Central memory CD8-positive, alpha-beta T cell (primary cell): ENCODE results near the gene MINDY3.

Experiments
- ATAC-seq: fragments of 150-1000 bp; cut with Tn5 transposase; replicated peaks from 2 replicates; pipeline ENCODE4 v1.10.0; 2022; ENCODE audit warnings: mild to moderate bottlenecking, moderate FRiP score, moderate number of reproducible peaks; ENCODE audit not compliant: poor library complexity, severe bottlenecking; ENCODE audit errors: extremely low read depth
- DNase-seq, 2 donors: peaks; one replicate each; pipeline ENCODE4 v3.0.0; 2021; ENCODE audit warnings: low spot score in 2 of 2
- H3K27ac Mint-ChIP-seq: one replicate; pipeline ENCODE4 v1.8.0; 2022; ENCODE audit warnings: low read depth, mild to moderate bottlenecking, moderate library complexity, mixed read lengths
- H3K27me3 Mint-ChIP-seq: one replicate; pipeline ENCODE4 v1.8.0; 2022; ENCODE audit warnings: mixed read lengths
- H3K36me3 Mint-ChIP-seq: one replicate; pipeline ENCODE4 v1.8.0; 2022; ENCODE audit warnings: mild to moderate bottlenecking, moderate library complexity, mixed read lengths; ENCODE audit not compliant: insufficient read depth
- H3K4me1 Mint-ChIP-seq: one replicate; pipeline ENCODE4 v1.8.0; 2022; ENCODE audit warnings: mixed read lengths
- H3K4me3 Mint-ChIP-seq: one replicate; pipeline ENCODE4 v1.8.0; 2022; ENCODE audit warnings: mild to moderate bottlenecking, moderate library complexity, mixed read lengths
- H3K9me3 Mint-ChIP-seq: one replicate; pipeline ENCODE4 v1.8.0; 2022; ENCODE audit warnings: mixed read lengths

Gene MINDY3

DNA sequence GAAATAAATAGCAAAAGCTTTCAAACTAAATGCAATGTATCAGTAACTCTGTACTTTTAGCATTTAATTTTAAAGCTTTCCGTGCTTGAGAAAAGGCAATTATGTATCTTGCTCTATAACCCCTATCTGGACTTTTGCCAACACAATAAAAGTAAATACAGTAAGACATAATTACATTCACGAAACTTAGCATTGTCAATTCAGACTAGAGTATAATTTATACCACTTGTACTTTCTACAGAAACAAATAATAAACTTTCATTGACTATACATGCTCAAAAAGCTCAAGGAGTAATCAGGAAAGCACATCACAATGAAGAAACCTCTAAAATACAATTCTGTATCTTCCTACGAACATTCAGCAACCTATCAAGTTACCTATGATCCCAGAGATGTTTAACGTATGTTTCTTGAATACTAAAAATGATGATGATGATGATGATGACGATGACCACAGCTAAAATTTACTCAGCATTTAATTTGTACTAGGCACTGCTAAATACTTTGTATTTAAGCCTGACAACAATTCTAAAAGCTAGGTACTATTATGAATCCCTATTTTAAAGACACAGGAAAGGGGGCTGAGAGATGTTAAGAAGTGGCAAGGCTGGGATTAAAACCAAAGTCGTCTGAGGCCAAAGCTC is 44.9 kb downstream of the MINDY3 start:
- Mint-ChIP-seq H3K36me3 (peaks cover 20% of the 10 kb centered on the region), H3K9me3 (no peaks in the 10 kb centered on the region), H3K27me3 (no peaks in the 10 kb centered on the region), H3K4me1 (peaks cover 12% of the 10 kb centered on the region), H3K27ac (no peak overlapping the region), H3K4me3 (no peak overlapping the region)
- DNase-seq (no peak), ATAC-seq (no peak)

DNA sequence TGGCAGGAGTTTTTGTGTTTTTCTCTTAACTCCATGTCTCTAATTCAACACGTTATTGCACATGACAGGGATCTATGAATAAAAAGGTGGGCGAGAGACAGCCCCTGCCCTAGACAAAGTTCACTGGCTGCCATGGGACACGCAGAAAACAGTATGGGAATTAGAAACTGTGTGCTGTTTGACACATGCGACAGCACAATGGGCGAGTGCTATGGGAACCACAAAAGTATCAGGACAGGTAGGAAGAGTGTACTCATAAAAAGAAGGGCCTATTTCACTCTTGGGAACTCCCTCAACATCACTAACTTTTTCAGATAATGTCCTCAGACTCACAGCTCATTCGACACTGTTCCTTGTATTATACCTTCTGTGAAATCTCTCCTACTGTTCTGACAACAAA is 45.7 kb downstream of the MINDY3 start:
- DNase-seq (no peak), ATAC-seq (no peak)
- Mint-ChIP-seq H3K27me3 (no peaks in the 10 kb centered on the region), H3K27ac (no peak overlapping the region), H3K4me3 (no peak overlapping the region), H3K4me1 (peaks cover 12% of the 10 kb centered on the region), H3K36me3 (peaks cover 20% of the 10 kb centered on the region), H3K9me3 (no peaks in the 10 kb centered on the region)

DNA sequence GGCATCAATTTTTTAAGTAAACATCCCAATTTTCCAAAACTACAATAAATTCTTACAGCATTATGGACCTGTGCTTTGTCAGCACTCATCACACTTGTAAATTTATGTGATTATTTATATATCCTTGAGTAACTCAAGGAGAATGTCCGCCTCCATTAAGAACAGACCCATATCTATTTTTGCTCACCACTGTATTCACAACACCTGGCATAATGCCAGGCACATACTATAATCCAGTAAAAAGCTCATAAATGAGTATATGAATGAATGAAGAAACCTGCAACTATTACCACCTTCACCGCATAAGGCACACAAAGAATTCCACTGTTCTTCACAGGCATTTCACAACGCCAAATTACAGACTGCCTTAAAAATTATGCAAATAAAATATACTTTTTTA is 46.9 kb downstream of the MINDY3 start:
- ATAC-seq (no peak), DNase-seq (no peak)
- Mint-ChIP-seq H3K27me3 (no peaks in the 10 kb centered on the region), H3K4me1 (peaks cover 8% of the 10 kb centered on the region), H3K27ac (no peak overlapping the region), H3K4me3 (no peak overlapping the region), H3K36me3 (peaks cover 17% of the 10 kb centered on the region), H3K9me3 (no peaks in the 10 kb centered on the region)

DNA sequence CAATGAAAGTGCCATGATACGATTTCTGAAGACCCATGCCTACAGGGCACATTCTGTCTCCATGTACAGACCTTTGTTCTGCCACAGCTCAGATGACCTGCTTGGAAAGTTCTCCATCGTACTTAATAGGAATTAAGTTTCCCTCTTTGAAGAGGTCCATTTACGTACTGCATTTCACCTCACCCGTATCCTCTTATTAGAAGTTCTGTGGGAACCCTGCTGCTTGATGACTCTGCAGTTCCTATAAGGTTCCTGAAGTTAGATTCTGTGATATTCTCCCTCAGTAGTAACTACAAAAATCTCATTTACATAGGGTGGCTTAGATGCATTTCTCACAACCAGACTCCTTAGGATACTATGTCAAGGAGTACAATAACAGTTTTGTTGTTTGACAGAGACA is 50.9 kb downstream of the MINDY3 start:
- no peaks in the 10 kb centered on the region for H3K9me3 Mint-ChIP-seq
- H3K4me3 Mint-ChIP-seq, result no peak overlapping the region
- no peak for ATAC-seq
- H3K27me3 Mint-ChIP-seq, result no peaks in the 10 kb centered on the region
- no peak for DNase-seq
- H3K4me1 Mint-ChIP-seq, result no peaks in the 10 kb centered on the region
- H3K27ac Mint-ChIP-seq, result no peak overlapping the region
- H3K36me3 Mint-ChIP-seq, result peaks cover 10% of the 10 kb centered on the region

DNA sequence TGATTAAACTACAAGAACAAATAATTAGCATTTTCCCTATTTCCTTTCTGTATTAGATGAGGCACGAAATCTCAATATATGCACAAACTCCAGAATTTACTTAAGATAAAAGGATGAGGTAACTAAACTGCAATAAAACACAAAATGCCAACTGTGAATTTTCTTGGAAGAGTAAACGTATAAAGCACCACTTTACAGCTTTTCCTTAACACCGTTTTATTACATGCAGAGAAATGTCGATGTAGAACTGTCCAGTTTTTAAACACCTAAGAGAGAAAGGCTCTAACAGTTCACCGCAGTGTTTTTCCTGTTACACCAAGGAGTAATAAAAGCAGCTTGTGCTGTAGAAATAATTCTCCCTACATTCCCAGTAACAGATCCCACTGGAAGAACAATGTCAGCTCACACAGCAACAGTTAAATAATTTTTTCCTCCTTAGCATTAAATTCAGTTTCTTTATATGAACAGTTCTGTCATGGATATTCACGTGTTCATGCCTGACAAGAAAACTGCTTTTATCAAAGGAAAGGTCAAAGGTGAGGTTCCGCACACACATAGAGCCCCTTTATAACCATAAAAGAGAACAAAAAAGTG is 52.0 kb downstream of the MINDY3 start:
- Mint-ChIP-seq H3K27me3 (no peaks in the 10 kb centered on the region), H3K4me3 (no peak overlapping the region), H3K9me3 (no peaks in the 10 kb centered on the region), H3K36me3 (peaks cover 8% of the 10 kb centered on the region), H3K27ac (no peak overlapping the region), H3K4me1 (no peaks in the 10 kb centered on the region)
- no peak for DNase-seq
- ATAC-seq, result no peak

GRCh38 chr10:15805395-15806058 is 54.8 kb downstream of the MINDY3 start:
- H3K27ac Mint-ChIP-seq, result no peak overlapping the region

DNA sequence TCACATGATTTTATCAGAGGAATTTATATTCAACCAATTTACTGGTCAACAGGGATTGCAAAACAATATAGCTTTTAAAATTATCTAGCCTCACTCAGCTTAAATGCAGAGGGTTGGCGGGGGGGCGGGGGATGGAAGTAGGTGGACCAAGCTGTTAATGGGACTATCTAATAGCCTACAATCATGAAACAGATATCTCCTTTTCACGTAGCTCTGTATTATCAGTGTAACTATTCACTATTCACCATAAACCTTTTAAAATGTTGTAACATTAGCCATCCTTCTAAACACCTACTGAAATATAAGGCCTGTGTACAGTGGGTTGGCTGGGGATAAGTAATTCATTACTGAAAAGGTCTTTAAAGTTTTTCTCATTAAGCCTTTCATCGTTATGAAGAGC is 56.2 kb downstream of the MINDY3 start:
- ATAC-seq (no peak), DNase-seq (no peak)
- Mint-ChIP-seq H3K27me3 (no peaks in the 10 kb centered on the region), H3K36me3 (peaks cover 10% of the 10 kb centered on the region), H3K4me1 (peaks cover 26% of the 10 kb centered on the region), H3K27ac (peak overlapping the region; percentile 24), H3K9me3 (no peaks in the 10 kb centered on the region), H3K4me3 (no peak overlapping the region)

More at GRCh38 chr10:15805395-15806058, 54.8 kb downstream of the MINDY3 start:
- Mint-ChIP-seq H3K4me1 (peaks cover 18% of the 10 kb centered on the region), H3K4me3 (no peak overlapping the region), H3K36me3 (peaks cover 11% of the 10 kb centered on the region), H3K27me3 (no peaks in the 10 kb centered on the region), H3K9me3 (no peaks in the 10 kb centered on the region)
- DNase-seq (no peak), ATAC-seq (no peak)

DNA sequence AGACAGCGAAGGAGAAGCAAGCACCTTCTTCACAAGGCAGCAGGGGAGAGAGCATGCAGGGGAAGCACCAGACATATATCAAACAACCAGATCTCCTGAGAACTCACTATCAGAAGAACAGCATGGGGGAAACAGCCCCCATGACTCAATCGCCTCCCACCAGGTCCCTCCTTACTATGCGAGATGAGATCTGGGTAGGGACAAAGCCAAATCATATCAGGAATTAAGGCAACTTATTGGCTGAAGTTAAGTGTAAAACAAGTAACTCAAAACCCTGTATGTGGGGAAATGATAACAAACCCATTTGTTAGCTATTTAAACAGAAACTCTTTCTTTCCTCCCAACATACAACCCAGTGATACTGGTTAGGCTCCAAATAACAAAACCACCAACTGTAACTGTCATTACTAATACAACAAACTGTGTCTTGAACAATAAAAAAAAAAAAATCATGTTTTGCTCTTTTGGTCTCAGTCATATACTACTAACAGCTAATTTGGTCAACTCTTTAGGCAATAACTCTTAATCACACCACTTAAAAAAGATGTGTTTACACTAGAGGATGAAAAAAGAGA is 57.8 kb downstream of the MINDY3 start:
- Mint-ChIP-seq H3K36me3 (peaks cover 13% of the 10 kb centered on the region), H3K9me3 (no peaks in the 10 kb centered on the region), H3K4me3 (no peak overlapping the region), H3K27me3 (no peaks in the 10 kb centered on the region), H3K27ac (peak overlapping the region; percentile 39), H3K4me1 (peaks cover 26% of the 10 kb centered on the region)
- ATAC-seq (no peak), DNase-seq (no peak)

DNA sequence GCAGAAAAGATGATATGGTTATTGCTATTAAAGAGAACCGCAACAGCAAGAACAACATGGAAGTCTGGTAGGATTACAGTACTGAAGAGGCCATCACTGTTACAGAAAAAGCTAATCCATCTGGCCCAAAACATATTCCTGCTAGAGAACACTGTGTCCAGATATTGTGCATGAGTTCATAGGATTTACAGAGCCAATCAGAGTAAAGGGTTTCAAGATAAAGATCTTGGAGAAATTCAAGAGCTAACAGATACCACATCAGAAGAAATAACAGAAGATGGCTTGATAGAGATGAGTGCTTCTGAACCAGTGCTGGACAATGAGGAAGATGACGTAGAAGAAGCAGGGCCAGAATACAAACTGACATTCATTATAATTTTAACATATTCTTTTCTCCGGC is 58.7 kb downstream of the MINDY3 start:
- Mint-ChIP-seq H3K36me3 (peaks cover 13% of the 10 kb centered on the region), H3K4me3 (no peak overlapping the region), H3K9me3 (no peaks in the 10 kb centered on the region), H3K27me3 (no peaks in the 10 kb centered on the region), H3K27ac (no peak overlapping the region), H3K4me1 (peaks cover 26% of the 10 kb centered on the region)
- ATAC-seq (no peak), DNase-seq (no peak)

- H3K36me3 Mint-ChIP-seq, result peaks cover 16% of the 10 kb centered on the region
- H3K9me3 Mint-ChIP-seq, result no peaks in the 10 kb centered on the region
- no peak overlapping the region for H3K4me3 Mint-ChIP-seq
- no peaks in the 10 kb centered on the region for H3K27me3 Mint-ChIP-seq
- no peak overlapping the region for H3K27ac Mint-ChIP-seq
- DNase-seq (no peak), ATAC-seq (no peak)
- peaks cover 26% of the 10 kb centered on the region for H3K4me1 Mint-ChIP-seq
Observed at GRCh38 chr10:15801147-15801546, 59.2 kb downstream of the MINDY3 start.

DNA sequence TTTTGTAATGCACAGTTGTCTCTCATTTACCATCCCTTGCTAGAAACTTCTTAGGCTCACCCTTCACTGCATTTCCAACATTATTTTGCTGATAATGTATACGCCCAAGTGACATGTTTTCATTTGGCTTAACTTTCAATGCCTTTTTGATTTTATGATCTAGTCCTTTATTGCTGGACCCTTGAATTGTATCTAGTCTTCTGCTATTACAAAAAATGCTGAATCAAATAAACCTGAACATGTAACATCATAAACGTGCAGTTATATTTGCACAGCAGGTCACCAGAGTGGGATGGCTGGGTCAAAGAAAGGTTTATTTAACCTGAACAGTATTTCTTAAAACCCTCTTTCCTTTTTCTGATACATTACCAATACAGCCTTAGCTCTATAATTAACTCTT is 63.0 kb downstream of the MINDY3 start:
- H3K4me3 Mint-ChIP-seq, result no peak overlapping the region

GRCh38 chr10:15796762-15797161 is 63.5 kb downstream of the MINDY3 start:
- DNase-seq, result no peak
- Mint-ChIP-seq H3K36me3 (peaks cover 23% of the 10 kb centered on the region), H3K27me3 (no peaks in the 10 kb centered on the region), H3K4me1 (peaks cover 24% of the 10 kb centered on the region), H3K4me3 (no peak overlapping the region), H3K27ac (no peak overlapping the region), H3K9me3 (no peaks in the 10 kb centered on the region)
- ATAC-seq, result no peak

More for the DNA sequence above, 63.0 kb downstream of the MINDY3 start:
- no peak for ATAC-seq
- Mint-ChIP-seq H3K9me3 (no peaks in the 10 kb centered on the region), H3K27ac (no peak overlapping the region), H3K36me3 (peaks cover 19% of the 10 kb centered on the region), H3K27me3 (no peaks in the 10 kb centered on the region), H3K4me1 (peaks cover 29% of the 10 kb centered on the region)
- no peak for DNase-seq
